Measurements from ENCODE around the gene ZNF804B.

ZNF804B gene

GRCh38 chr7:88842201-88842600, 82.7 kb downstream of the ZNF804B start:
- DNase-seq: no peak

- no peak for DNase-seq
These were observed 85.6 kb downstream of the ZNF804B start for GRCh38 chr7:88845091-88845490.

- DNase-seq: no peak
These were observed 91.7 kb downstream of the ZNF804B start for GRCh38 chr7:88851220-88851619.

GRCh38 chr7:88859288-88859687, 99.8 kb downstream of the ZNF804B start:
- no peak for DNase-seq

- no peak for DNase-seq
These were observed 106.9 kb downstream of the ZNF804B start for GRCh38 chr7:88866265-88866863.

- DNase-seq: no peak
These were observed 107.7 kb downstream of the ZNF804B start for GRCh38 chr7:88867158-88867557.

GRCh38 chr7:88868456-88868855, 109.0 kb downstream of the ZNF804B start:
- no peak for DNase-seq

- no peak for DNase-seq
These were observed 121.6 kb downstream of the ZNF804B start for GRCh38 chr7:88881136-88881535.

- DNase-seq: no peak
These were observed 125.6 kb downstream of the ZNF804B start for GRCh38 chr7:88885131-88885530.

GRCh38 chr7:88888684-88889083, 129.2 kb downstream of the ZNF804B start:
- DNase-seq: no peak

- no peak for DNase-seq
These were observed 151.0 kb downstream of the ZNF804B start for GRCh38 chr7:88910516-88910915.

- no peak for DNase-seq
These were observed 153.4 kb downstream of the ZNF804B start for GRCh38 chr7:88912852-88913251.

GRCh38 chr7:88915615-88916014, 156.1 kb downstream of the ZNF804B start:
- no peak for DNase-seq

GRCh38 chr7:88919478-88920131, 160.1 kb downstream of the ZNF804B start:
- no peak for DNase-seq

GRCh38 chr7:88922944-88923343, 163.4 kb downstream of the ZNF804B start:
- DNase-seq: no peak

GRCh38 chr7:88928276-88928675, 168.8 kb downstream of the ZNF804B start:
- DNase-seq: no peak

- no peak for DNase-seq
These were observed 170.2 kb downstream of the ZNF804B start for GRCh38 chr7:88929719-88930118.

- DNase-seq: no peak
These were observed 173.8 kb downstream of the ZNF804B start for GRCh38 chr7:88933285-88933684.

GRCh38 chr7:88942815-88943501, 183.5 kb downstream of the ZNF804B start:
- DNase-seq: no peak

- no peak for DNase-seq
These were observed 192.3 kb downstream of the ZNF804B start for GRCh38 chr7:88951826-88952225.

- DNase-seq: no peak
These were observed 204.9 kb downstream of the ZNF804B start for GRCh38 chr7:88964418-88964817.

GRCh38 chr7:88965371-88965770, 205.9 kb downstream of the ZNF804B start:
- no peak for DNase-seq

- no peak for DNase-seq
These were observed 207.9 kb downstream of the ZNF804B start for GRCh38 chr7:88967432-88967831.

- no peak for DNase-seq
These were observed 209.7 kb downstream of the ZNF804B start for GRCh38 chr7:88969167-88969566.

Data from SIG-M5 (cell line).